ENCODE measurements around the gene KCNAB1.

- TF ChIP-seq CTCF (IDR thresholded peaks at IDR 0.05) (no peak), POLR2A (IDR thresholded peaks at IDR 0.05) (no peak), EP300 (IDR thresholded peaks at IDR 0.05) (no peak)
These were observed 191.1 kb downstream of the KCNAB1 start for GRCh38 chr3:156311431-156311830.

All from tibial nerve (tissue), 4 donors.